ENCODE data around the gene SASH1. TPM values are rescaled to one million over a fixed set of nuclear protein-coding genes. Genes with fewer than 3 reads are reported as not detected.
"Not testable (repeated sequence)": the region's sequence is repeated elsewhere in the genome, so short reads cannot be mapped to it uniquely, and the experiment has no call there.

The SASH1 gene
- total and polyA plus RNA-seq, 9 donors, result 31.7 to 67.0 (median 42.5) TPM

DNA sequence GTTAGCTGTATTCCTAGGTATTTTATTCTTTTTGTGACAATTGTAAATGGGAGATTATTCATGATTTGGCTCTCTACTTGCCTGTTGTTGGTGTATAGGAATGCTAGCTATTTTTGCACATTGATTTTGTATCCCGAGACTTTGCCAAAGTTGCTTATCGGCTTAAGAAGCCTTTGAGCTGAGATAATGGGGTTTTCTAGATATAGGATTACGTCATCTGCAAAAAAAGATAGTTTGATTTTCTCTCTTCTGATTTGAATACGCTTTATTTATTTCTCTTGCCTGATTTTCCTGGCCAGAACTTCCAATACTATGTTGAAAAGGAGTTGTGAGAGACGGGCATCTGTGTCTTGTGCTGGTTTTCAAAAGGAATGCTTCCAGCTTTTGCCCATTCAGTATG is 241.0 kb downstream of the SASH1 start:
- no peak for DNase-seq
- WGBS (ENCODE audit: insufficient coverage), result 100% methylated on average over 1 of the region's 5 CpGs

DNA sequence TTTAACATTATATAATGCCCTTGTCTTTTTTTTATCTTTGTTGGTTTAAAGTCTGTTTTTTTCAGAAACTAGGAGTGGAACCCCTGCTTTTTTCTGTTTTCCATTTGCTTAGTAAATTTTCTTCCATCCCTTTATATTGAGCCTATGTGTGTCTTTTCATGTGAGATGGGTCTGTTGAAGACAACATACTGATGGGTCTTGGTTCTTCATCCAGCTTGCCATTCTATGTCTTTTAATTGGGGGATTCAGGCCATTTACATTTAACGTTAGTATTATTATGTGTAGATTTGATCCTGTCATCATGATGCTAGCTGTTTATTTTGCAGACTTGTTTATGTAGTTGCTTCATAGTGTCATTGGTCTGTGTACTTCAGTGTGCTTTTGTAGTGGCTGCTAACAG is 243.0 kb downstream of the SASH1 start:
- not testable (repeated sequence) for H3K9me3 ChIP-seq (replicated peaks; ENCODE audit: control insufficient read depth, low read depth, low read length); DNase-seq; H3K4me1 ChIP-seq (ENCODE audit: control insufficient read depth, insufficient read depth, low read length); H3K27ac ChIP-seq (ENCODE audit: low read length); H3K36me3 ChIP-seq (ENCODE audit: control insufficient read depth, insufficient read depth, low read length); H3K27me3 ChIP-seq (ENCODE audit: control insufficient read depth, insufficient read depth, low read length); H3K4me3 ChIP-seq (ENCODE audit: low read length)
- no CpG with 5 or more reads among the region's 1 CpG for WGBS (ENCODE audit: insufficient coverage)

More for the DNA sequence above, 241.0 kb downstream of the SASH1 start:
- Histone ChIP-seq H3K4me1 (ENCODE audit: control insufficient read depth, insufficient read depth, low read length) (peaks cover 2% of the 10 kb centered on the region), H3K27me3 (ENCODE audit: control insufficient read depth, insufficient read depth, low read length) (no peaks in the 10 kb centered on the region), H3K36me3 (ENCODE audit: control insufficient read depth, insufficient read depth, low read length) (no peaks in the 10 kb centered on the region), H3K27ac (ENCODE audit: low read length) (no peak overlapping the region), H3K9me3 (replicated peaks; ENCODE audit: control insufficient read depth, low read depth, low read length) (no peaks in the 10 kb centered on the region), H3K4me3 (ENCODE audit: low read length) (no peak overlapping the region)

DNA sequence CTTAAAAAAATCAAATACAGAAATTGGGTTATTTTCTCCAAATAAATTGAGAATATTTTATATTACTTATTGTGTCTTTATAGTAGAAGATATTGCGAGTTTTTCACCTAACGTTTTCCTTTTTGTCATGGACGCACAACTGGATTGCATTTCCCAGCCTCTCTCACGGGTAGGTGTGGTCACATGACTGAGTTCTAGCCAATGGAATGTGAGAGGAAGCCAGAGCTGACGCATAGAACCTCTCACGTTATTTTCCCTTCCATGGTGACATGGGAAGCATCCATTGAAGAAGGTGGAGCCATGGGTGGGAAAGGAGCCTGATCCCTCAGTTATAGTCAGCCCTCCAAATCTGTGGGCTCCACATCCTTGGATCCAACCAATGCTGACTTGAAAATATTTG is 248.2 kb downstream of the SASH1 start:
- no peak overlapping the region for H3K4me3 ChIP-seq (ENCODE audit: low read length)
- H3K4me1 ChIP-seq (ENCODE audit: control insufficient read depth, insufficient read depth, low read length), result no peaks in the 10 kb centered on the region
- no CpG with 5 or more reads among the region's 6 CpGs for WGBS (ENCODE audit: insufficient coverage)
- no peaks in the 10 kb centered on the region for H3K27me3 ChIP-seq (ENCODE audit: control insufficient read depth, insufficient read depth, low read length)
- peaks cover 3% of the 10 kb centered on the region for H3K9me3 ChIP-seq (replicated peaks; ENCODE audit: control insufficient read depth, low read depth, low read length)
- H3K27ac ChIP-seq (ENCODE audit: low read length), result no peak overlapping the region
- H3K36me3 ChIP-seq (ENCODE audit: control insufficient read depth, insufficient read depth, low read length), result no peaks in the 10 kb centered on the region
- DNase-seq, result no peak

DNA sequence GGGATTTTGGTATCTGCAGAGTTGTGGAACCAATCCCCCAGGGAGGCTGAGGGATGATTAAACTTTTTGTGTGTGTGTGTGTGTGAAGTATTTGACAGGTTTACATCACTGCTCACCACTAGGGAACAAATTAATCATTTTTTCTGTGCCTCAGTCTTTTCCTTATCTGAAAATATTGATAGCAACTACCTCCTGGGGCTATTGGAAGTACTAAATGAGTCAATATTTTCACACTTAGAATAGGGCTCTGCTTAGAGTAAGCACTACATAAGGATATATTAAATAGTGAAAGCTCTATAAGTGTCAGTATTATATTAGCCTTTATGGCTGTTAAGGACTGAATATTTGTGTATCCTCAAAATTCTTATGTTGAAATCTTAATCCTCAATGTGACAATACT is 249.0 kb downstream of the SASH1 start:
- Histone ChIP-seq H3K4me1 (ENCODE audit: control insufficient read depth, insufficient read depth, low read length) (no peaks in the 10 kb centered on the region), H3K27ac (ENCODE audit: low read length) (no peak overlapping the region), H3K4me3 (ENCODE audit: low read length) (no peak overlapping the region), H3K9me3 (replicated peaks; ENCODE audit: control insufficient read depth, low read depth, low read length) (peaks cover 3% of the 10 kb centered on the region), H3K36me3 (ENCODE audit: control insufficient read depth, insufficient read depth, low read length) (no peaks in the 10 kb centered on the region), H3K27me3 (ENCODE audit: control insufficient read depth, insufficient read depth, low read length) (no peaks in the 10 kb centered on the region)
- DNase-seq, result no peak

DNA sequence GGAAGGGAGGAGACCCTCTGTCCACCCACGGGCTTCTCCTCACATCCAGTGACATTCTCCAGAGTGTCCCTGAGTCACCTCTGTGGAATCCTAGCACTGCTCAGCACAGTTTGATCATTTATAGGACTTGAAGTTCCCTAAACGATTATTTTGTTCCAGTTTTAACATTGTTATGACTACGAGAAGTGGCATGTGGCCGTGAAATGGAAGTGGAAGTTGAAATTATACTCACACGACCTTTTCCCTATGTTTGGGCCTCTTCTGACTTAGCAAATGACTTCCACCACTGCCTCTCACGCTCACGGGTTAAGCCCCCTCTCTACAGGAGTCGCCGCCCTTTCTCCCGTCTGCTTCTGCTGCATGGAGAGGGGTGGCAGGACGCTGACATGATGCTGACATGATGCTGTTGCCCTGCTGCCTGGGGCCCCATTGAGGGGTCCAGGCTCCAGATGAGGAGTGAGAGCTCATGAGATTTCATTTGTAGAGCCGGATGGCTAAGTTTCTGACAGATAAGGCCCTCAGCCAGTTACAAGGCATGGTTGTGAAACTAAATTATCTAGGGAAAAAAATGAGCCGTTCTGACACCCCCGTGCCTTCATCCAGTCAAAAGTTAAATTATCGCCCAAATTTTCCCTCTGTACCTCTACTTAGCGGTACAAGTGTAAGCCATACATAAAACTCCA is 250.6 kb downstream of the SASH1 start:
- Histone ChIP-seq H3K9me3 (replicated peaks; ENCODE audit: control insufficient read depth, low read depth, low read length) (peaks cover 3% of the 10 kb centered on the region), H3K4me1 (ENCODE audit: control insufficient read depth, insufficient read depth, low read length) (no peaks in the 10 kb centered on the region), H3K27me3 (ENCODE audit: control insufficient read depth, insufficient read depth, low read length) (no peaks in the 10 kb centered on the region), H3K27ac (ENCODE audit: low read length) (no peak overlapping the region), H3K36me3 (ENCODE audit: control insufficient read depth, insufficient read depth, low read length) (no peaks in the 10 kb centered on the region), H3K4me3 (ENCODE audit: low read length) (no peak overlapping the region)
- WGBS (ENCODE audit: insufficient coverage), result 75% methylated on average over 3 of the region's 16 CpGs
- no peak for DNase-seq

DNA sequence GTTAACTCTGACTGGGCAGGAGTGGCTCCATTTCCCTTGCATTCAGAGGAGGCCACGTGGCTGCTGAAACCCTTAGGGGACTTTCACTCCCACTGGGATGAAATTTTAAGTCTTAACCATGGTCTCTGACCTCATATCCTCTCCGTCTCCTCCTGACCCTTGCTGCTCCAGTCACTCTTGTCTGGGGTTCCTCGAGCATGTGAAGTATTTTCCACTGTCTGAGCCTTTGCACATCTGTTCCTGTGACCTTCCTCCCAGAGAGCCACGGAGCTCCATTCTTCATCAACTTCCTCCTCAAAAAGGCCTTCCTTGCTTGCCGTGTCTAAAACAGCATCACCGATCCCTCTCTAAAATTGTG is 251.2 kb downstream of the SASH1 start:
- WGBS (ENCODE audit: insufficient coverage), result 48% methylated on average over 4 of the region's 6 CpGs
- H3K4me3 ChIP-seq (ENCODE audit: low read length), result no peak overlapping the region
- H3K36me3 ChIP-seq (ENCODE audit: control insufficient read depth, insufficient read depth, low read length), result no peaks in the 10 kb centered on the region
- no peaks in the 10 kb centered on the region for H3K4me1 ChIP-seq (ENCODE audit: control insufficient read depth, insufficient read depth, low read length)
- no peak overlapping the region for H3K27ac ChIP-seq (ENCODE audit: low read length)
- H3K9me3 ChIP-seq (replicated peaks; ENCODE audit: control insufficient read depth, low read depth, low read length), result peaks cover 3% of the 10 kb centered on the region
- peak; percentile 43 for DNase-seq
- no peaks in the 10 kb centered on the region for H3K27me3 ChIP-seq (ENCODE audit: control insufficient read depth, insufficient read depth, low read length)

DNA sequence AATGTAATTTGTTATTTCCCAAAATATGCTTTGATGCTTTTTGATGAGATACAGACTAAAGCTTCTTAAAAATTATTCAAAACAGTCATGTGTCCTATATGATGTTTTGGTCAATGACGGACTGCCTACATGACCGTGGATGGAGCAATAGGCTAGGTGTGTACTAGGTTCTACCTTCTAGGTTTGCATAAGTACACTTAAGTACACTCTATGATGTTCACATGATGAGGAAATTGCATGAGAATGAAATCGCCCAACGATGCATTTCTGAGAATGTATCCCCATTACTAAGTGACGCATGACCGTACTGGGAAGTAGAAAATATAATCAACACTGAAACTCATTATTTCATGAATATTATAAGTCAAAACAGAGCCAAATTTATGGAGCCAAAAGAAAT is 252.9 kb downstream of the SASH1 start:
- Histone ChIP-seq H3K27me3 (ENCODE audit: control insufficient read depth, insufficient read depth, low read length) (no peaks in the 10 kb centered on the region), H3K36me3 (ENCODE audit: control insufficient read depth, insufficient read depth, low read length) (no peaks in the 10 kb centered on the region), H3K4me3 (ENCODE audit: low read length) (no peak overlapping the region), H3K27ac (ENCODE audit: low read length) (no peak overlapping the region), H3K4me1 (ENCODE audit: control insufficient read depth, insufficient read depth, low read length) (no peaks in the 10 kb centered on the region), H3K9me3 (replicated peaks; ENCODE audit: control insufficient read depth, low read depth, low read length) (no peaks in the 10 kb centered on the region)
- no peak for DNase-seq
- no CpG with 5 or more reads among the region's 6 CpGs for WGBS (ENCODE audit: insufficient coverage)

DNA sequence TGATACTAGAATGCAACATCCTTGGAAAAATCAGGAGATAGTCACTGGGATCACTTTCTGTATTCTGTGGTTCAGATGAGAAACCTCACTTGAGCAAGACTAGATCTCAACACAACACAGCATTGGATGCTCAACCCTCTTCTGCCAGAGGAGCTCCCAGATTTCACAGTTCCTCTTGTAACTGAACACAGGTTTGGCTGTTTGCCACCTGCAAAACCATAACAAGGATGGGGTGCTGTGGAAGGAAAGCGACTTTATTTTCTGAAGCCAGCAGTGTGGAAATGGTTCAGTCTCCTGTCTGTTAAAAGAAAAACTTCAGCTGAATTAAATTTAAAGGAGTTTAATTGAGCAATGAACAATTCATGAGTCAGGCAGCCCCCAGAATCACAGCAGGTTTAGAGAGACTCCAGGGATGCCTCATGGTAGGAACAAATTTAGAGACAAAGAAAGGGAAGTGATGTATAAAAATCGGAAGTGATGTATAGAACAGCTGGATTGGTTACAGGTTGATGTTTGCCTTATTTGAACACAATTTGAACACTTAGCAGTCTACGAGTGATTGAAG is 254.3 kb downstream of the SASH1 start:
- DNase-seq, result no peak
- H3K4me1 ChIP-seq (ENCODE audit: control insufficient read depth, insufficient read depth, low read length), result no peaks in the 10 kb centered on the region
- H3K4me3 ChIP-seq (ENCODE audit: low read length), result no peak overlapping the region
- no peak overlapping the region for H3K27ac ChIP-seq (ENCODE audit: low read length)
- no peaks in the 10 kb centered on the region for H3K9me3 ChIP-seq (replicated peaks; ENCODE audit: control insufficient read depth, low read depth, low read length)
- 86% methylated on average over 2 of the region's 3 CpGs for WGBS (ENCODE audit: insufficient coverage)
- H3K27me3 ChIP-seq (ENCODE audit: control insufficient read depth, insufficient read depth, low read length), result no peaks in the 10 kb centered on the region
- H3K36me3 ChIP-seq (ENCODE audit: control insufficient read depth, insufficient read depth, low read length), result no peaks in the 10 kb centered on the region

DNA sequence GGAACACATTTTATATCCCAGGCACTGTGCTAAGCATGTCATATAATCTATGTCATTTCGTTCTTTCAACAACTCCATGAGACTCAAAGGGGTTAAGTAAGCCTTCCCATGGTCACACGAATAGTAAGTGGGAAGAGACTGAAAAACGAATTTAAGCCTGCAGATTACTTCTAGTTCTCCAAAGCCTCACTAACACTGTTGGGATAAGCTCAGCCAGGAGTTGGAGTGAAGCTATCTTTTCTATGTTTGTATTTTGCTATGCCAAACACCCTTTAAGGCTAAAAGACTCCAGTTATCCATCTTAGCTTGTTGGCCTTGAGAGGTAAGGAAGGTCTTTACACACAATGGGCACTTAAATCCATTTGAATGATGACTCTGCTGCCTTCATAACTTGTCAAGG is 256.1 kb downstream of the SASH1 start:
- H3K4me3 ChIP-seq (ENCODE audit: low read length), result no peak overlapping the region
- no peaks in the 10 kb centered on the region for H3K27me3 ChIP-seq (ENCODE audit: control insufficient read depth, insufficient read depth, low read length)
- no peaks in the 10 kb centered on the region for H3K4me1 ChIP-seq (ENCODE audit: control insufficient read depth, insufficient read depth, low read length)
- no peaks in the 10 kb centered on the region for H3K36me3 ChIP-seq (ENCODE audit: control insufficient read depth, insufficient read depth, low read length)
- peak; percentile 15 for DNase-seq
- no CpG with 5 or more reads among the region's 3 CpGs for WGBS (ENCODE audit: insufficient coverage)
- H3K27ac ChIP-seq (ENCODE audit: low read length), result no peak overlapping the region
- no peaks in the 10 kb centered on the region for H3K9me3 ChIP-seq (replicated peaks; ENCODE audit: control insufficient read depth, low read depth, low read length)

DNA sequence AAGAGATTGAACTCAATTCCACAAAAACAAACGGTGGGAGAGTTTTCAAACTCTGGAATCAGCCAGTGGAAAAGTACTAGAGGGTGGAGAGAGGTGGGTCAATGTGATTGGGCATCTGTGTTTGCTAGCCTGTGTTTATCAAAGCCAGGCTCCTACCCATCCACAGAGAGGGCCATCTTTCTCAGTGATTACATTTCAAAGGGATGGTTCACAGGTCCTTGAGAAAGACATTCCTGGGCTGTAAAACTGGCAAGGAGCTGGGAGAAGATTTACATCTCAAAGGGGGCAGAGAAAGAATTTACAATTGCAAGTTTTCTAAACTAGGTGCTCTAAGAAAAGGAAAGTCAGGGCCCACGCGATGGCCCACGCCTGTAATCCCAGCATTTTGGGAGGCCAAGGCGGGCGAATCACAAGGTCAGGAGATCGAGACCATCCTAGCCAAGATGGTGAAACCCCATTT is 257.4 kb downstream of the SASH1 start:
- no peaks in the 10 kb centered on the region for H3K9me3 ChIP-seq (replicated peaks; ENCODE audit: control insufficient read depth, low read depth, low read length)
- no peak overlapping the region for H3K27ac ChIP-seq (ENCODE audit: low read length)
- no peak overlapping the region for H3K4me3 ChIP-seq (ENCODE audit: low read length)
- no peaks in the 10 kb centered on the region for H3K4me1 ChIP-seq (ENCODE audit: control insufficient read depth, insufficient read depth, low read length)
- H3K36me3 ChIP-seq (ENCODE audit: control insufficient read depth, insufficient read depth, low read length), result no peaks in the 10 kb centered on the region
- DNase-seq, result no peak
- no peaks in the 10 kb centered on the region for H3K27me3 ChIP-seq (ENCODE audit: control insufficient read depth, insufficient read depth, low read length)
- WGBS (ENCODE audit: insufficient coverage), result 20% methylated on average over 1 of the region's 7 CpGs
